Liver (tissue), 3 donors: ENCODE measurements around the gene RERE.

Experiments used
- EGR1 ChIP-seq, 2 donors: IDR thresholded peaks; 2 replicates each; pipeline ENCODE4 v1.6.1; 2016 to 2018; ENCODE audit warnings: antibody characterized with exemption in 2 of 2, low read depth in 2 of 2
- FOXA1 ChIP-seq: IDR thresholded peaks from 2 replicates; pipeline ENCODE4 v1.6.1; 2016; ENCODE audit warnings: antibody characterized with exemption
- HNF4G ChIP-seq: IDR thresholded peaks from 2 replicates; pipeline ENCODE4 v1.6.1; 2016; ENCODE audit warnings: antibody characterized with exemption
- RAD21 ChIP-seq, 2 donors: IDR thresholded peaks; 2 replicates each; pipeline ENCODE4 v1.6.1; 2016; ENCODE audit warnings: antibody characterized with exemption in 2 of 2, mild to moderate bottlenecking in 2 of 2
- TAF1 ChIP-seq: conservative IDR thresholded peaks from 2 replicates; pipeline ENCODE4 v1.6.1; 2016; ENCODE audit warnings: antibody characterized with exemption, mild to moderate bottlenecking
- YY1 ChIP-seq: IDR thresholded peaks from 2 replicates; pipeline ENCODE4 v1.6.1; 2016; ENCODE audit warnings: antibody characterized with exemption, mild to moderate bottlenecking
- TF ChIP-seq, protein P1 (sequence below): fragments of 150-350 bp; IDR thresholded peaks from 2 replicates; pipeline ENCODE4 v1.5.1; 2017; ENCODE audit warnings: improper control_type of control experiment, low read depth, low read length; ENCODE audit not compliant: missing input control
- TF ChIP-seq, protein P2 (sequence below): IDR thresholded peaks from 2 replicates; pipeline ENCODE4 v1.6.1; 2016; ENCODE audit warnings: antibody characterized with exemption, mild to moderate bottlenecking
- TF ChIP-seq, protein P3 (sequence below): IDR thresholded peaks from 2 replicates; pipeline ENCODE4 v1.6.1; 2016; ENCODE audit warnings: antibody characterized with exemption
- donor health status: healthy.
- donor health status: healthy.

DNA sequence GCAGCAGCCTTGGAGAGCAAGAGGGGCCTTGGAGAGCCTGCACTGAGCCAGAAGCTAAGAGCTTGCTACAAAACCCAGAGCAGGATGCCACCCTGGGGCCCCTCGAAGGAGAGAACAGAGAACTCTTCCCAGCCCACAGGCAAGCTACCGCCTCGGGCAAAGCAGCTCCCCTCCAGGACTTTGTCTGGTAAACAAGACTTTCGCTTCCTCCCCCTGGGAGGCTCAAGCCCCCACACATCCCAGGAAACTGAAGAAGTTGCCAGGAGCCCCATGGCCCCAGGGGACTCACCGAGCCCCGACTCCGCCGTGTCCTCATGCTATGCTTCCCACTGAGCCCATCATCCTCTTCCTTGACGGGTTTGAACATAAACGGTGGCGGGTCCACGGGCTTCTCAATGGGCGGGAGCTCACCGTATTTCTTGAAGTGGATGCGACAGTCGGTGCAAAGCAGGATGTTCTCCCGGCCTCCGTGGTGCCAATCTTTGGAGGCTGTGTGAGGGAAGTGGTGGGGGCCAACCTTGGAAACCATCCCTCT is 453.6 kb downstream of the RERE start:
- TF ChIP-seq, protein P1, sequence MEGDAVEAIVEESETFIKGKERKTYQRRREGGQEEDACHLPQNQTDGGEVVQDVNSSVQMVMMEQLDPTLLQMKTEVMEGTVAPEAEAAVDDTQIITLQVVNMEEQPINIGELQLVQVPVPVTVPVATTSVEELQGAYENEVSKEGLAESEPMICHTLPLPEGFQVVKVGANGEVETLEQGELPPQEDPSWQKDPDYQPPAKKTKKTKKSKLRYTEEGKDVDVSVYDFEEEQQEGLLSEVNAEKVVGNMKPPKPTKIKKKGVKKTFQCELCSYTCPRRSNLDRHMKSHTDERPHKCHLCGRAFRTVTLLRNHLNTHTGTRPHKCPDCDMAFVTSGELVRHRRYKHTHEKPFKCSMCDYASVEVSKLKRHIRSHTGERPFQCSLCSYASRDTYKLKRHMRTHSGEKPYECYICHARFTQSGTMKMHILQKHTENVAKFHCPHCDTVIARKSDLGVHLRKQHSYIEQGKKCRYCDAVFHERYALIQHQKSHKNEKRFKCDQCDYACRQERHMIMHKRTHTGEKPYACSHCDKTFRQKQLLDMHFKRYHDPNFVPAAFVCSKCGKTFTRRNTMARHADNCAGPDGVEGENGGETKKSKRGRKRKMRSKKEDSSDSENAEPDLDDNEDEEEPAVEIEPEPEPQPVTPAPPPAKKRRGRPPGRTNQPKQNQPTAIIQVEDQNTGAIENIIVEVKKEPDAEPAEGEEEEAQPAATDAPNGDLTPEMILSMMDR = no peak
- no peak for TF ChIP-seq FOXA1
- TF ChIP-seq HNF4G = no peak
- no peak for TF ChIP-seq EGR1 (IDR thresholded peaks at IDR 0.05; ENCODE audit: low read depth in 2 of 2)
- TF ChIP-seq RAD21 (IDR thresholded peaks at IDR 0.05) = no peak
- no peak for TF ChIP-seq TAF1
- TF ChIP-seq, protein P2, sequence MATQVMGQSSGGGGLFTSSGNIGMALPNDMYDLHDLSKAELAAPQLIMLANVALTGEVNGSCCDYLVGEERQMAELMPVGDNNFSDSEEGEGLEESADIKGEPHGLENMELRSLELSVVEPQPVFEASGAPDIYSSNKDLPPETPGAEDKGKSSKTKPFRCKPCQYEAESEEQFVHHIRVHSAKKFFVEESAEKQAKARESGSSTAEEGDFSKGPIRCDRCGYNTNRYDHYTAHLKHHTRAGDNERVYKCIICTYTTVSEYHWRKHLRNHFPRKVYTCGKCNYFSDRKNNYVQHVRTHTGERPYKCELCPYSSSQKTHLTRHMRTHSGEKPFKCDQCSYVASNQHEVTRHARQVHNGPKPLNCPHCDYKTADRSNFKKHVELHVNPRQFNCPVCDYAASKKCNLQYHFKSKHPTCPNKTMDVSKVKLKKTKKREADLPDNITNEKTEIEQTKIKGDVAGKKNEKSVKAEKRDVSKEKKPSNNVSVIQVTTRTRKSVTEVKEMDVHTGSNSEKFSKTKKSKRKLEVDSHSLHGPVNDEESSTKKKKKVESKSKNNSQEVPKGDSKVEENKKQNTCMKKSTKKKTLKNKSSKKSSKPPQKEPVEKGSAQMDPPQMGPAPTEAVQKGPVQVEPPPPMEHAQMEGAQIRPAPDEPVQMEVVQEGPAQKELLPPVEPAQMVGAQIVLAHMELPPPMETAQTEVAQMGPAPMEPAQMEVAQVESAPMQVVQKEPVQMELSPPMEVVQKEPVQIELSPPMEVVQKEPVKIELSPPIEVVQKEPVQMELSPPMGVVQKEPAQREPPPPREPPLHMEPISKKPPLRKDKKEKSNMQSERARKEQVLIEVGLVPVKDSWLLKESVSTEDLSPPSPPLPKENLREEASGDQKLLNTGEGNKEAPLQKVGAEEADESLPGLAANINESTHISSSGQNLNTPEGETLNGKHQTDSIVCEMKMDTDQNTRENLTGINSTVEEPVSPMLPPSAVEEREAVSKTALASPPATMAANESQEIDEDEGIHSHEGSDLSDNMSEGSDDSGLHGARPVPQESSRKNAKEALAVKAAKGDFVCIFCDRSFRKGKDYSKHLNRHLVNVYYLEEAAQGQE = no peak
- no peak for TF ChIP-seq YY1
- TF ChIP-seq, protein P3, sequence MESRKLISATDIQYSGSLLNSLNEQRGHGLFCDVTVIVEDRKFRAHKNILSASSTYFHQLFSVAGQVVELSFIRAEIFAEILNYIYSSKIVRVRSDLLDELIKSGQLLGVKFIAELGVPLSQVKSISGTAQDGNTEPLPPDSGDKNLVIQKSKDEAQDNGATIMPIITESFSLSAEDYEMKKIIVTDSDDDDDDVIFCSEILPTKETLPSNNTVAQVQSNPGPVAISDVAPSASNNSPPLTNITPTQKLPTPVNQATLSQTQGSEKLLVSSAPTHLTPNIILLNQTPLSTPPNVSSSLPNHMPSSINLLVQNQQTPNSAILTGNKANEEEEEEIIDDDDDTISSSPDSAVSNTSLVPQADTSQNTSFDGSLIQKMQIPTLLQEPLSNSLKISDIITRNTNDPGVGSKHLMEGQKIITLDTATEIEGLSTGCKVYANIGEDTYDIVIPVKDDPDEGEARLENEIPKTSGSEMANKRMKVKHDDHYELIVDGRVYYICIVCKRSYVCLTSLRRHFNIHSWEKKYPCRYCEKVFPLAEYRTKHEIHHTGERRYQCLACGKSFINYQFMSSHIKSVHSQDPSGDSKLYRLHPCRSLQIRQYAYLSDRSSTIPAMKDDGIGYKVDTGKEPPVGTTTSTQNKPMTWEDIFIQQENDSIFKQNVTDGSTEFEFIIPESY = no peak
